GM12878 (cell line): ENCODE results near the gene CDC42EP1. TPM values are rescaled to one million over a fixed set of nuclear protein-coding genes. Genes with fewer than 3 reads are reported as not detected.

Experiments
- ATAC-seq: fragments of 200-7000 bp; cut with Tn5 transposase; 3 replicates; pipeline ENCODE4 v1.9.1; 2020; ENCODE audit warnings: mild to moderate bottlenecking, moderate library complexity
- BruUV-seq: library from RNA; stranded (reverse); fragments of 400-500 nt; replicated peaks from 2 replicates; lab custom pipeline; 2021; lab: Mats Ljungman, UMichigan
- CTCF ChIA-PET: fragments of 300-600 bp; sonication (Branson Sonifier 250); formaldehyde crosslinking; extraction: SDS; loops from one replicate; lab custom pipeline; 2021; ENCODE audit warnings: inconsistent platforms; lab: Yijun Ruan, JAX
- POLR2A ChIA-PET: fragments of 350-600 bp; formaldehyde crosslinking; extraction: SDS; loops from one replicate; lab custom pipeline; 2021; ENCODE audit warnings: inconsistent platforms; lab: Charles Lee
- RAD21 ChIA-PET: fragments of 300-600 bp; sonication (Branson Sonifier 250); formaldehyde crosslinking; loops from one replicate; lab custom pipeline; 2023; ENCODE audit warnings: antibody characterized with exemption; ENCODE audit not compliant: unreplicated experiment; lab: Charles Lee
- SMC1A ChIA-PET: fragments of 300-600 bp; sonication (Branson Sonifier 250); formaldehyde crosslinking; loops from one replicate; lab custom pipeline; 2023; ENCODE audit not compliant: unreplicated experiment, uncharacterized antibody; lab: Charles Lee
- DNase-seq: peaks from one replicate; pipeline ENCODE4 v3.0.0-alpha.2; 2011; ENCODE audit warnings: low read depth, low spot score
- FAIRE-seq: peaks from 3 replicates; lab custom pipeline; 2011; peaks lifted over from hg19 to GRCh38; lab: Jason Lieb, UNC
- H2AFZ ChIP-seq: 2 replicates; pipeline ENCODE4 v1.6.0; 2011; ENCODE audit warnings: low read depth, low read length, control low read depth; ENCODE audit not compliant: control insufficient read depth
- H3K27ac ChIP-seq: 2 replicates; pipeline ENCODE4 v1.5.1; 2011; ENCODE audit warnings: control low read depth; ENCODE audit not compliant: control insufficient read depth, insufficient read depth
- H3K27me3 ChIP-seq, 2 experiments: replicated peaks in 1 of 2; 2 replicates each; pipeline versions ENCODE4 v1.6.0 to v1.6.1; 2011; ENCODE audit warnings: low read length in 1 of 2; ENCODE audit not compliant: control insufficient read depth in 2 of 2, insufficient read depth in 2 of 2
- H3K36me3 ChIP-seq, 2 experiments: 2 replicates each; pipeline ENCODE4 v1.5.1; 2011; ENCODE audit warnings: low read length in 1 of 2; ENCODE audit not compliant: control insufficient read depth in 2 of 2, insufficient read depth in 2 of 2
- H3K4me1 ChIP-seq: 2 replicates; pipeline ENCODE4 v1.6.1; 2011; ENCODE audit warnings: mild to moderate bottlenecking, low read length, moderate library complexity, mixed read lengths; ENCODE audit not compliant: control insufficient read depth, insufficient read depth
- H3K4me2 ChIP-seq: 2 replicates; pipeline ENCODE4 v1.6.0; 2011; ENCODE audit warnings: control low read depth; ENCODE audit not compliant: control insufficient read depth, insufficient read depth
- H3K4me3 ChIP-seq: fragments of 200-600 bp; sonication (generic); 2 replicates; pipeline ENCODE4 v1.5.1; 2016
- H3K79me2 ChIP-seq: 2 replicates; pipeline ENCODE4 v1.6.0; 2011; ENCODE audit warnings: low read length; ENCODE audit not compliant: control insufficient read depth, insufficient read depth
- H3K9ac ChIP-seq: 2 replicates; pipeline ENCODE4 v1.8.0; 2011; ENCODE audit warnings: low read length, control low read depth, mixed read lengths; ENCODE audit not compliant: control insufficient read depth, insufficient read depth
- H3K9me3 ChIP-seq: replicated peaks from 3 replicates; pipeline ENCODE4 v1.5.1; 2011; ENCODE audit warnings: mild to moderate bottlenecking, low read length; ENCODE audit not compliant: control insufficient read depth, insufficient read depth
- H4K20me1 ChIP-seq: 2 replicates; pipeline ENCODE4 v1.6.0; 2011; ENCODE audit not compliant: control insufficient read depth, insufficient read depth
- BMI1 ChIP-seq: fragments of 450-650 bp; IDR thresholded peaks from 2 replicates; pipeline ENCODE4 v1.6.1; 2016; ENCODE audit warnings: mild to moderate bottlenecking, moderate library complexity, borderline replicate concordance
- CHD1 ChIP-seq: IDR thresholded peaks from 2 replicates; pipeline ENCODE4 v1.6.1; 2012; ENCODE audit warnings: low read depth, low read length, improper control_type of control experiment
- GATAD2B ChIP-seq: fragments of 450-650 bp; conservative IDR thresholded peaks from 2 replicates; pipeline ENCODE4 v1.6.1; 2017; ENCODE audit warnings: low read depth, mild to moderate bottlenecking, moderate library complexity
- JUNB ChIP-seq: IDR thresholded peaks from 2 replicates; pipeline ENCODE4 v1.6.1; 2016; ENCODE audit warnings: antibody characterized with exemption, mild to moderate bottlenecking
- MXI1 ChIP-seq: fragments of 150-350 bp; IDR thresholded peaks from 2 replicates; pipeline ENCODE4 v1.6.1; 2011; ENCODE audit warnings: low read depth, mild to moderate bottlenecking, inconsistent platforms, low read length, improper control_type of control experiment
- RELA ChIP-seq: fragments of 450-650 bp; IDR thresholded peaks from 2 replicates; pipeline ENCODE4 v1.8.0; 2014; ENCODE audit warnings: borderline replicate concordance; ENCODE audit not compliant: partially characterized antibody
- SMAD5 ChIP-seq: IDR thresholded peaks from 2 replicates; pipeline ENCODE4 v1.6.1; 2016; ENCODE audit warnings: antibody characterized with exemption, low read depth
- TCF12 ChIP-seq: IDR thresholded peaks from 2 replicates; pipeline ENCODE4 v1.6.1; 2011; ENCODE audit warnings: low read depth, mild to moderate bottlenecking, low read length
- USF2 ChIP-seq: IDR thresholded peaks from 2 replicates; pipeline ENCODE4 v1.6.1; 2011; ENCODE audit warnings: low read depth, low read length, improper control_type of control experiment, borderline replicate concordance
- WGBS: methylation state at CpG from one replicate; pipeline ENCODE4 v1.1.6; 2016; ENCODE audit warnings: low lambda C conversion rate; ENCODE audit not compliant: insufficient replicate concordance, insufficient coverage; ENCODE audit errors: missing lambda C conversion rate; 5-methylcytosine and 5-hydroxymethylcytosine counted together
- in situ Hi-C: fragments of 300-500 bp; cut with MboI; formaldehyde crosslinking; loops from 9 replicates; pipeline ENCODE4 v1.14.3; 2018; ENCODE audit warnings: mixed read lengths
- intact Hi-C: fragments of 100-400 bp; cut with micrococcal nuclease; formaldehyde crosslinking; loops from one replicate; pipeline ENCODE4 v1.14.2; 2022; ENCODE audit not compliant: unreplicated experiment
- polyA plus RNA-seq, 11 experiments: library from polyadenylated mRNA; depleted of rRNA in 4 of 11; unstranded in 6 of 11; stranded (reverse) in 5 of 11; fragments of >200 nt; fragmentation: Nextera tagmentation in 4 of 11; fragmentation: Illumina TruSeq in 1 of 11; extraction: Ambion mirVana in 4 of 11; extraction: Trizol in 1 of 11; gene quantifications; 1 replicate in 1 of 11; 2 replicates in 10 of 11; pipeline versions ENCODE4 v1.2.1 to v1.2.3, GENCODE V29; 2011 to 2016; ENCODE audit warnings: inconsistent platforms in 2 of 11, missing spikeins in 2 of 11, low read depth in 1 of 11
- total RNA-seq, 4 experiments: library from RNA; depleted of rRNA in 3 of 4; stranded (reverse); fragments of >200 nt in 3 of 4; fragmentation: Illumina TruSeq in 1 of 4; extraction: Trizol in 1 of 4; gene quantifications; 2 replicates each; pipeline versions ENCODE4 v1.2.1 to v1.2.3, GENCODE V29; 2013 to 2021
- TF ChIP-seq, protein P1 (sequence below): fragments of 150-350 bp; IDR thresholded peaks from 2 replicates; pipeline ENCODE4 v1.6.1; 2016; ENCODE audit warnings: low read depth, low read length
- TF ChIP-seq, protein P2 (sequence below): IDR thresholded peaks from 2 replicates; pipeline ENCODE4 v1.6.1; 2012; ENCODE audit warnings: mild to moderate bottlenecking, low read depth, low read length

CDC42EP1 gene
- total and polyA plus RNA-seq, 10 of the 15 experiments (the other 5 are each of a cell fraction or from before 2014, with no cell fraction given) = 0.04 to 0.33 (median 0.09) TPM; not detected in 7

- H3K4me2 ChIP-seq = no peak overlapping the region
- POLR2A ChIA-PET = interaction anchor here (0.6 to 4.7 kb wide), 2 partner anchors 31 to 109 kb away, joined by 4 to 40 read pairs; partner anchors contain the start of gene SH3BP1
Observed at GRCh38 chr22:37611207-37611606, 50.9 kb downstream of the CDC42EP1 start.

More at GRCh38 chr22:37611207-37611606, 50.9 kb downstream of the CDC42EP1 start:
- H3K9me3 ChIP-seq = no peaks in the 10 kb centered on the region
- DNase-seq (no peak), FAIRE-seq (no peak), ATAC-seq (no peak)
- peaks cover 33% of the 10 kb centered on the region for H3K79me2 ChIP-seq
- peak overlapping the region; percentile 87; the same call in 1 of the 2 replicates for H3K9ac ChIP-seq
- WGBS = 96% methylated on average over 6 of the region's 6 CpGs
- H3K27me3 ChIP-seq = no peaks in the 10 kb centered on the region
- intact Hi-C loops = no loop called here
- peaks cover 14% of the 10 kb centered on the region for H3K4me1 ChIP-seq
- ChIA-PET SMC1A (interaction anchor here (1.5 to 5.5 kb wide), 3 partner anchors 32 to 51 kb away, joined by 3 to 27 read pairs (median 19); partner anchors contain the start of gene PDXP), CTCF (interaction anchor here (0.7 to 11.8 kb wide), 5 partner anchors 19 to 69 kb away, joined by 3 to 178 read pairs (median 140); partner anchors contain the start of genes LGALS1, NOL12 and SH3BP1), RAD21 (interaction anchor here (1.5 to 1.7 kb wide), 2 partner anchors 19 to 75 kb away, joined by 3 read pairs; partner anchors contain the start of gene NOL12)
- H2AFZ ChIP-seq = no peak overlapping the region
- BruUV-seq = no TSS peak
- no peak for TF ChIP-seq MXI1
- TF ChIP-seq RELA = no peak
- no peak for TF ChIP-seq BMI1
- TF ChIP-seq GATAD2B = no peak
- TF ChIP-seq, protein P1, sequence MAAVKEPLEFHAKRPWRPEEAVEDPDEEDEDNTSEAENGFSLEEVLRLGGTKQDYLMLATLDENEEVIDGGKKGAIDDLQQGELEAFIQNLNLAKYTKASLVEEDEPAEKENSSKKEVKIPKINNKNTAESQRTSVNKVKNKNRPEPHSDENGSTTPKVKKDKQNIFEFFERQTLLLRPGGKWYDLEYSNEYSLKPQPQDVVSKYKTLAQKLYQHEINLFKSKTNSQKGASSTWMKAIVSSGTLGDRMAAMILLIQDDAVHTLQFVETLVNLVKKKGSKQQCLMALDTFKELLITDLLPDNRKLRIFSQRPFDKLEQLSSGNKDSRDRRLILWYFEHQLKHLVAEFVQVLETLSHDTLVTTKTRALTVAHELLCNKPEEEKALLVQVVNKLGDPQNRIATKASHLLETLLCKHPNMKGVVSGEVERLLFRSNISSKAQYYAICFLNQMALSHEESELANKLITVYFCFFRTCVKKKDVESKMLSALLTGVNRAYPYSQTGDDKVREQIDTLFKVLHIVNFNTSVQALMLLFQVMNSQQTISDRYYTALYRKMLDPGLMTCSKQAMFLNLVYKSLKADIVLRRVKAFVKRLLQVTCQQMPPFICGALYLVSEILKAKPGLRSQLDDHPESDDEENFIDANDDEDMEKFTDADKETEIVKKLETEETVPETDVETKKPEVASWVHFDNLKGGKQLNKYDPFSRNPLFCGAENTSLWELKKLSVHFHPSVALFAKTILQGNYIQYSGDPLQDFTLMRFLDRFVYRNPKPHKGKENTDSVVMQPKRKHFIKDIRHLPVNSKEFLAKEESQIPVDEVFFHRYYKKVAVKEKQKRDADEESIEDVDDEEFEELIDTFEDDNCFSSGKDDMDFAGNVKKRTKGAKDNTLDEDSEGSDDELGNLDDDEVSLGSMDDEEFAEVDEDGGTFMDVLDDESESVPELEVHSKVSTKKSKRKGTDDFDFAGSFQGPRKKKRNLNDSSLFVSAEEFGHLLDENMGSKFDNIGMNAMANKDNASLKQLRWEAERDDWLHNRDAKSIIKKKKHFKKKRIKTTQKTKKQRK = no peak
- no peak for TF ChIP-seq SMAD5
- TF ChIP-seq JUNB = no peak
- no peak for TF ChIP-seq USF2
- TF ChIP-seq CHD1 = no peak
- TF ChIP-seq, protein P2, sequence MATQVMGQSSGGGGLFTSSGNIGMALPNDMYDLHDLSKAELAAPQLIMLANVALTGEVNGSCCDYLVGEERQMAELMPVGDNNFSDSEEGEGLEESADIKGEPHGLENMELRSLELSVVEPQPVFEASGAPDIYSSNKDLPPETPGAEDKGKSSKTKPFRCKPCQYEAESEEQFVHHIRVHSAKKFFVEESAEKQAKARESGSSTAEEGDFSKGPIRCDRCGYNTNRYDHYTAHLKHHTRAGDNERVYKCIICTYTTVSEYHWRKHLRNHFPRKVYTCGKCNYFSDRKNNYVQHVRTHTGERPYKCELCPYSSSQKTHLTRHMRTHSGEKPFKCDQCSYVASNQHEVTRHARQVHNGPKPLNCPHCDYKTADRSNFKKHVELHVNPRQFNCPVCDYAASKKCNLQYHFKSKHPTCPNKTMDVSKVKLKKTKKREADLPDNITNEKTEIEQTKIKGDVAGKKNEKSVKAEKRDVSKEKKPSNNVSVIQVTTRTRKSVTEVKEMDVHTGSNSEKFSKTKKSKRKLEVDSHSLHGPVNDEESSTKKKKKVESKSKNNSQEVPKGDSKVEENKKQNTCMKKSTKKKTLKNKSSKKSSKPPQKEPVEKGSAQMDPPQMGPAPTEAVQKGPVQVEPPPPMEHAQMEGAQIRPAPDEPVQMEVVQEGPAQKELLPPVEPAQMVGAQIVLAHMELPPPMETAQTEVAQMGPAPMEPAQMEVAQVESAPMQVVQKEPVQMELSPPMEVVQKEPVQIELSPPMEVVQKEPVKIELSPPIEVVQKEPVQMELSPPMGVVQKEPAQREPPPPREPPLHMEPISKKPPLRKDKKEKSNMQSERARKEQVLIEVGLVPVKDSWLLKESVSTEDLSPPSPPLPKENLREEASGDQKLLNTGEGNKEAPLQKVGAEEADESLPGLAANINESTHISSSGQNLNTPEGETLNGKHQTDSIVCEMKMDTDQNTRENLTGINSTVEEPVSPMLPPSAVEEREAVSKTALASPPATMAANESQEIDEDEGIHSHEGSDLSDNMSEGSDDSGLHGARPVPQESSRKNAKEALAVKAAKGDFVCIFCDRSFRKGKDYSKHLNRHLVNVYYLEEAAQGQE = no peak
- no peak for TF ChIP-seq TCF12
- H3K36me3 ChIP-seq = peaks cover 0 to 8% of the 10 kb centered on the region in 2 experiments; a peak in 2 of 4 replicates
- no peaks in the 10 kb centered on the region for H4K20me1 ChIP-seq
- peak overlapping the region; percentile 25 for H3K27ac ChIP-seq
- H3K4me3 ChIP-seq = peak overlapping the region; percentile 42; the same call in 1 of the 2 replicates
- in situ Hi-C loops = no loop called here
